Measurements from ENCODE around the gene NOLC1.
A peak's percentile ranks its signal among the peaks of the same experiment; 100 is the strongest.

- TF ChIP-seq POLR2A (IDR thresholded peaks at IDR 0.05): peak; percentile 71 to 87
- TF ChIP-seq, protein P1, sequence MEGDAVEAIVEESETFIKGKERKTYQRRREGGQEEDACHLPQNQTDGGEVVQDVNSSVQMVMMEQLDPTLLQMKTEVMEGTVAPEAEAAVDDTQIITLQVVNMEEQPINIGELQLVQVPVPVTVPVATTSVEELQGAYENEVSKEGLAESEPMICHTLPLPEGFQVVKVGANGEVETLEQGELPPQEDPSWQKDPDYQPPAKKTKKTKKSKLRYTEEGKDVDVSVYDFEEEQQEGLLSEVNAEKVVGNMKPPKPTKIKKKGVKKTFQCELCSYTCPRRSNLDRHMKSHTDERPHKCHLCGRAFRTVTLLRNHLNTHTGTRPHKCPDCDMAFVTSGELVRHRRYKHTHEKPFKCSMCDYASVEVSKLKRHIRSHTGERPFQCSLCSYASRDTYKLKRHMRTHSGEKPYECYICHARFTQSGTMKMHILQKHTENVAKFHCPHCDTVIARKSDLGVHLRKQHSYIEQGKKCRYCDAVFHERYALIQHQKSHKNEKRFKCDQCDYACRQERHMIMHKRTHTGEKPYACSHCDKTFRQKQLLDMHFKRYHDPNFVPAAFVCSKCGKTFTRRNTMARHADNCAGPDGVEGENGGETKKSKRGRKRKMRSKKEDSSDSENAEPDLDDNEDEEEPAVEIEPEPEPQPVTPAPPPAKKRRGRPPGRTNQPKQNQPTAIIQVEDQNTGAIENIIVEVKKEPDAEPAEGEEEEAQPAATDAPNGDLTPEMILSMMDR (IDR thresholded peaks at IDR 0.05): peak in 1 of 4 experiments; percentile 1
These were observed at the start of gene NOLC1 for GRCh38 chr10:102151774-102152544.

All from gastroesophageal sphincter (tissue), 3 donors.